ENCODE results near the gene ZMYM2.

GRCh38 chr13:20124303-20124702 lies 165.8 kb downstream of the ZMYM2 start:
- no peak for TF ChIP-seq CTCF (IDR thresholded peaks at IDR 0.05)
- no peak for TF ChIP-seq POLR2A (IDR thresholded peaks at IDR 0.05)
- TF ChIP-seq EP300 (IDR thresholded peaks at IDR 0.05; ENCODE audit: low read depth) = no peak
- no peak for TF ChIP-seq POLR2AphosphoS5 (IDR thresholded peaks at IDR 0.05)
